ENCODE measurements around the gene GOLT1B. TPM values are rescaled to one million over a fixed set of nuclear protein-coding genes. Genes with fewer than 3 reads are reported as not detected.

Gene GOLT1B
- total and polyA plus RNA-seq, 5 experiments from 2014 or later: 16.6 to 30.3 (median 19.7) TPM

DNA sequence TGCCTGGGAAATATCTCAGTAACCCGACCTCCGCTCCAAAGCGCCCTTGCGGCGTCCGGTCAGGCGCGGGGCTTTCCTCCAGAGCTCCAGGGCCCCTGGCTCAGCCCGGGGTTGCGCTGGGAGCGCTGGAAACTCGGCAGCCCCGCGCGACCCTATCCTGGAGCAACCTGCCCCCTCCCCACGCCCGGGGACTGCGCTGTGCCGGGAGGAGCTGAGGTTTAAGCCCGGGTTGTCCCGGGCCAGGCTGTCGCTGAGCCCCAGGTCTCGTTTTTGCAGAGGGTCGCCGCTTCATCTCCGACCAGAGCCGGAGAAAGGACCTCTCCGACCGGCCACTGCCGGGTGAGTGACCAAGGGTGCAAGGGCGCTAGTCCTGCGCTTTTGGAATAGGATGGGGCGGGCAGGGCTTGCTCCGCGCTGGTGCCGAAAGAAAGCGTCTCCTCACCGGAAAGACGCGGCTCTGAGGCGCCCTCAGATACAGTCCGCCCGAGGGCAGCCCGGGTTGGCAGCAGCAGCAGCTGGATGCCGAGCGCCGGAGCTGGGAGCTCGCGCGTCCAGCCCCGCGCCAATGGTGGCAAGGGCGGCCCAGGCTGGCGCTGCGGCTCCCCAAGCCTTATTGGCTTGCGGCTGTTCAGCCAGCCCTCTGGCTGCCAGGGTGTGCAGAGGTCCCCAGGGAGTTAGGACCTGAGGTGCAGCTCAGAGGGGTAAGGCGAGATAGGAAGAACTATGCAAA is 26.0 kb downstream of the GOLT1B start:
- Mint-ChIP-seq H3K27me3 (peaks cover 19 to 44% (median 33%) of the 10 kb centered on the region in 5 donors), H3K27ac (no peak overlapping the region), H3K4me1 (peaks cover 2 to 11% (median 9%) of the 10 kb centered on the region in 4 donors), H3K36me3 (peaks cover 0 to 7% (median 5%) of the 10 kb centered on the region in 3 donors), H3K9me3 (peaks cover 0 to 12% (median 4%) of the 10 kb centered on the region in 9 donors), H3K4me3 (peak overlapping the region; percentile 60 to 89 (median 80))
- DNase-seq (peak; percentile 12 to 70 (median 50)), ATAC-seq (peak; percentile 97)
- POLR2A ChIA-PET: interaction anchor here (1.0 to 2.9 kb wide), 2 partner anchors 26 to 90 kb away, joined by 3 to 8 read pairs; partner anchors contain the start of genes GOLT1B, PYROXD1 and RECQL

DNA sequence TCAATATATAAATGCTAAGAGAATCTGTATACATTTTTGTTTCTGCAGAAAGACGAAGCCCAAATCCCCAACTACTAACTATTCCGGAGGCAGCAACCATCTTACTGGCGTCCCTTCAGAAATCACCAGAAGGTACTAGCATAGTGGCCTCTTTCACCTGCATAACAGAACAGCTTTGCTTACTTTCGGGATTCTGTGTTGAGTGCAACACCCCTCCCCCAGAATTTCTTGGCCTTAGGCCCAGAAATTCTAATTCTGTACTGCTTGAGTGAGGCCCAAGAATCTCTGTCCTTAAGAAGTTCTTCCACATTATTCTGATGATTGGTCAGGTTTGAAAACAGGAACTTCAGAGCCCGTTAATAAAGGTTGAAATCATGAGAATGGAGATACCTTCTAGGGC is 27.4 kb downstream of the GOLT1B start:
- no peak for DNase-seq
- peaks cover 19 to 50% (median 33%) of the 10 kb centered on the region in 5 donors for H3K27me3 Mint-ChIP-seq
- peak overlapping the region in 5 of 10 donors; percentile 54 to 83 (median 75) for H3K4me3 Mint-ChIP-seq
- ATAC-seq: no peak
- peaks cover 2 to 11% (median 9%) of the 10 kb centered on the region in 4 donors for H3K4me1 Mint-ChIP-seq
- no peak overlapping the region for H3K27ac Mint-ChIP-seq
- POLR2A ChIA-PET: interaction anchor here (2.9 kb wide), 1 partner anchor 27 kb away, joined by 8 read pairs; the partner anchor contains the start of genes GOLT1B and RECQL
- H3K36me3 Mint-ChIP-seq: peaks cover 0 to 7% (median 5%) of the 10 kb centered on the region in 3 donors
- peaks cover 0 to 12% (median 4%) of the 10 kb centered on the region in 9 donors for H3K9me3 Mint-ChIP-seq

DNA sequence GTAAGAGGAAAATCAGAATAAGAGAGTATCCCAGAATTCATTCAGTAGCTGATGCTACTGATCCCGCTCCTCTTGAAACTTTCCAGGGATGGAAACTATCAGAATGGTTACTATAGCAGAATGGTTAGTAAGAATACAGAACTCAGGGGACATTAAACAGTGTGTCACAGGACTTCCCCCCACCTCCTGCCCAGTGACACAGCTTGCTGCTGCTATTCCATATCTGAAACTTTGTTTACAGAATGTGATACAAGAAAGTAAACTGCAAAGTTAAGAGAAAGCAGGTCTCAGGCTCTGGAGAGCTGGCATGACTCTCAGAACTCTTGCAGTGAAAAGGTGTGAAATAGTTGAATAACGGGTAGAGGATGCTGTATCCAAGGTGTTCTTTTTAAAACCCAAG is 27.9 kb downstream of the GOLT1B start:
- Mint-ChIP-seq H3K27me3 (peaks cover 19 to 55% (median 33%) of the 10 kb centered on the region in 5 donors), H3K9me3 (peaks cover 0 to 9% (median 2%) of the 10 kb centered on the region in 9 donors)
- POLR2A ChIA-PET: interaction anchor here (2.9 kb wide), 1 partner anchor 28 kb away, joined by 8 read pairs; the partner anchor contains the start of genes GOLT1B and RECQL

DNA sequence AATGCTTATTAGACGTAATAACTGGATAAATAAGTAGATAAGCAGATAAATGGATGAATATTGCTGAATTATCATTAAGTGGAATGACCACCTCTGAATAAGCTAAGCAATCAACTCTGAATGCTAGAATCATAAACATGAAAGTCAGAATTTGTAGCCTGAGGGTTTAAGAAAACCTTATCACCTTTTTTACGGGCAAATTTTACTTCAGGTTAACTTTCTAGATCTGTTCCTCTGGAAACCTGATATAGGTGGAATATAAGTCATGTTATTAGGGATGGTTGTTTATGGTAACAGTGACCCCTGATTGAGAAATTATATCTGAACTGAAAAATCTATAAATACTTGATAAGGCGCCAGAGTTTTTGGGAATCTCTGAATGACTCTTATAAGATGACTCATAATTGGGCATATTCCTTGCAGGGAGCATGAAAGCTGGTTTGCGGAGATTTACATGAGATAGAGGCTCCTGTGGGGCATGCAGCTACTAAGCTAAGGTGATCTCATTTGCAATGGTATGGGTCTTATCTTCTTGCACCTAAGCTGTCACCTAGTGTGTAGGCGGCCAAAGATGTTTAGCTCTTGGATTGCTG is 36.6 kb downstream of the GOLT1B start:
- no peak for DNase-seq
- H3K27ac Mint-ChIP-seq: no peak overlapping the region
- H3K9me3 Mint-ChIP-seq: no peaks in the 10 kb centered on the region
- H3K27me3 Mint-ChIP-seq: peaks cover 0 to 13% (median 1%) of the 10 kb centered on the region in 5 donors
- POLR2A ChIA-PET: no interaction called here
- peaks cover 0 to 2% (median 0%) of the 10 kb centered on the region in 3 donors for H3K36me3 Mint-ChIP-seq
- no peaks in the 10 kb centered on the region for H3K4me1 Mint-ChIP-seq
- no peak for ATAC-seq
- H3K4me3 Mint-ChIP-seq: no peak overlapping the region

More for the DNA sequence above, 27.9 kb downstream of the GOLT1B start:
- Mint-ChIP-seq H3K4me1 (peaks cover 2 to 11% (median 9%) of the 10 kb centered on the region in 4 donors), H3K27ac (no peak overlapping the region), H3K4me3 (no peak overlapping the region), H3K36me3 (peaks cover 0 to 7% (median 5%) of the 10 kb centered on the region in 3 donors)
- DNase-seq (no peak), ATAC-seq (no peak)

DNA sequence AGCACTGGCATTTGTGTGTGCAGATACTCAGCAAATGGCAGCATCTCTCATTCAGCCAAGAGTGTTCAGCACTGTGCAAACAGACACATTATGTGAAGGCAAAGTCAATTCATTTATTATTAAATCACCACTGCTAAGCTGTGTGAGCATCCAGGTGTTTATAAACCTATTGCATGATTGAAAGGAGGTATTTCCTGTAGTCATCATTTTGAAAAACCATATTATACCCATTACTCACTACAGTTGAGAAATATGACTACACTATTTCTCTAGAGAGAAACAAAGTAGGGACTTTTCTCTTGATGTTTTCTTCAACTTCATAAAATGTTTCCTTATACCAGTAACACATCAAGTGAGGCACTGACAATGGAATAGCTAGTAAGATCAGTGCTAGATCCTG is 38.2 kb downstream of the GOLT1B start:
- Mint-ChIP-seq H3K27ac (no peak overlapping the region), H3K27me3 (peaks cover 0 to 16% (median 1%) of the 10 kb centered on the region in 5 donors), H3K4me1 (peaks cover 0 to 2% (median 0%) of the 10 kb centered on the region in 4 donors), H3K4me3 (no peak overlapping the region), H3K36me3 (peaks cover 0 to under 1% (median 0%) of the 10 kb centered on the region in 3 donors), H3K9me3 (no peaks in the 10 kb centered on the region)
- ATAC-seq (no peak), DNase-seq (no peak)
- POLR2A ChIA-PET: no interaction called here

DNA sequence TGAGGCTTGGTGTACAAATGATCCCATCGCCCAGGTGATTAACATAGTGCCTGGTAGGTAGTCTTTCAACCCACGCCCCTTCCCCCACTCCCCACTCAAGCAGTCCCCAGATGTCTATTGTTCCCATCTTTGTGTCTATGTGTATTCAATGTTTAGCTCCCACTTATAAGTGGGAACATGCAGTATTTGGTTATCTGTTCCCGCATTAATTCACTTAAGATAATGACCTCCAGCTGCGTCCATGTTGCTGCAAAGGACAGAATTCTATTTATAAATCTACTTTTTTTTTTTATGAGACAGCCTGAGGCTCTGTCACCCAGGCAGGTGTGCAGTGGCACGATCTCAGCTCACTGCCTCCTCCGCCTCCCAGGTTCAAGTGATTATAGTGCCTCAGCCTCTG is 40.2 kb downstream of the GOLT1B start:
- Mint-ChIP-seq H3K4me3 (no peak overlapping the region), H3K27me3 (peaks cover 0 to 16% (median 1%) of the 10 kb centered on the region in 5 donors), H3K9me3 (no peaks in the 10 kb centered on the region), H3K4me1 (peaks cover 0 to 2% (median 0%) of the 10 kb centered on the region in 4 donors), H3K27ac (no peak overlapping the region), H3K36me3 (no peaks in the 10 kb centered on the region)
- POLR2A ChIA-PET: no interaction called here
- DNase-seq (no peak), ATAC-seq (no peak)

DNA sequence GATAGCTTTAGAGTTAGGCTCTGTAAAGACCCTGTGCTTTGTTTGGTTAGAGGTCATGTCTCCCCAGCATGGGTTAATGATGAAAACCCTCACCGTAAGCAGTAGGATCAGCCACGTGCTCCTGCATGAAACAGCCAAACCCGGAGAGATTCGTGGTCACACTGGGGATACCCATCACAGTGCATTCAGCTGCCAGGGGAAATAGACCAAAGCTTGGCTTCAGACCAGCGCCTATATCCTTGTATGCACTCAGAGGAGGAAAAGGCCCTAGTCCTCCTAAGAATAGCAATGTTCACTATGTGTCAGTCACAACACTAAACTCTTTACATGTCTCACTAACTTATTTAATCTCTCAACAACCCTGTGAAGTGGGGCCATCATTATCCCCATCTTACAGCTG is 40.8 kb downstream of the GOLT1B start:
- ATAC-seq (no peak), DNase-seq (no peak)
- Mint-ChIP-seq H3K9me3 (no peaks in the 10 kb centered on the region), H3K36me3 (no peaks in the 10 kb centered on the region), H3K4me3 (no peak overlapping the region), H3K27me3 (peaks cover 0 to 16% (median 1%) of the 10 kb centered on the region in 5 donors), H3K27ac (no peak overlapping the region), H3K4me1 (peaks cover 0 to 2% (median 0%) of the 10 kb centered on the region in 4 donors)
- POLR2A ChIA-PET: no interaction called here

DNA sequence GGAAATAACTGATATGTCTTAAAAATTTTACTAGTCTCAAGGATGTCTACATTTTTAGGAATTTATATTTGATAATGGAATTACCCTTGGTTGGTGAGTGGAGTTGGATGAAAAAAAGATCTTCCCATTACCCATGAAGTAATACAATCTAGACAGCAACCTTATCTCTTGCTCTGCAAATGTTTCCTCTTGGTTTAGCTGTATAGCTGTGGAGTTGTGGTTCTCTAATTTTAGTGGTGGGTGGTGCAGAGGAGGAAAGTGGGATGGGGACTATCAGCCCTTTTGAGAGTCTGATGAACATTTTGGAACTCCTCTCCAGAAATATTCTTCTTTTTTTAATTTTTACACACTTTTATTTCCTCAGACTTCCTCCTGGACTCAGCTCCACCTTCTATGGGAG is 41.6 kb downstream of the GOLT1B start:
- Mint-ChIP-seq H3K4me1 (peaks cover 0 to 2% (median 0%) of the 10 kb centered on the region in 4 donors), H3K27me3 (peaks cover 0 to 16% (median 1%) of the 10 kb centered on the region in 5 donors), H3K4me3 (no peak overlapping the region), H3K9me3 (no peaks in the 10 kb centered on the region), H3K36me3 (no peaks in the 10 kb centered on the region), H3K27ac (peak overlapping the region in 2 of 10 donors; percentile 5 to 22)
- POLR2A ChIA-PET: no interaction called here
- ATAC-seq (no peak), DNase-seq (no peak)

DNA sequence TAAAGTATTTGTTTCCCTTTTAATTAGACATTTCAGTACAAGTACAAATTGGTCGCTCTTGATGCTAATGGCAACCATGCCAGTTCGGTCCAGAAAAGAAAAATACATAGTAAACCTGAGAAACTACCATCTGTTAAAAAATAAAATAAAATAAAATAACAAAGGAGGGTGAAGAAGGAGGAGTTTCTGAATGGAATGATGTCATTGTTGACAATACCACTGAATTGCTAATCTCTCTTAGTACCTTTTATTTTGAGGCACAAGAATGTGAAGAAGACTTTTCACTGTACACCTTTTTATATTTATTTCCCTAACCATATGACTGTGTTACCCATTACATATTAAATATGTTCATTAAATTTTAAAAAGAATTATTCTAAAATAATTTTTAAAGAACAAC is 44.0 kb downstream of the GOLT1B start:
- Mint-ChIP-seq H3K27ac (no peak overlapping the region), H3K9me3 (no peaks in the 10 kb centered on the region), H3K4me1 (peaks cover 0 to 2% (median 0%) of the 10 kb centered on the region in 4 donors), H3K4me3 (no peak overlapping the region), H3K36me3 (no peaks in the 10 kb centered on the region), H3K27me3 (peaks cover 0 to 16% (median 1%) of the 10 kb centered on the region in 5 donors)
- ATAC-seq: no peak
- DNase-seq: no peak
- POLR2A ChIA-PET: no interaction called here

DNA sequence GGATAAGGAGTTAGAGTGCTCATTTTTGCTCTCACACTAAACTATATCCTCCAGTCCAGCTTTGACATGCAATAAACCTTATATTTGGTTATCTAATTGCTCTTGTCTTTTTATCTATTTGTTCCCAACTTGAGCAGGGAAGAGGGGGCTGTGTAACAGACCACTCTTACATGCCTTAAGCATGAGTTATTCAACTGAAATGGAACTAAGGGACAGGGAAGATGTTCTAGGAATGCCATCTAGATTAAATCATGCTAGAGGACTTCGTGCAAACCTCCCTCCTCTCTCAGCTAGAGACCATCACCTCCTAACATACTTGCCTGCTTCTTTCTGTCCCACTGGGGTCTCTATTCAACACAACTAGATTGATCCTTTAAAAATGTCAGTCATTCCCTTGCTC is 45.1 kb downstream of the GOLT1B start:
- POLR2A ChIA-PET: no interaction called here
- Mint-ChIP-seq H3K36me3 (no peaks in the 10 kb centered on the region), H3K9me3 (no peaks in the 10 kb centered on the region), H3K4me1 (peaks cover 0 to 2% (median 0%) of the 10 kb centered on the region in 4 donors), H3K27ac (no peak overlapping the region), H3K27me3 (peaks cover 0 to 16% (median 1%) of the 10 kb centered on the region in 5 donors), H3K4me3 (no peak overlapping the region)
- ATAC-seq (no peak), DNase-seq (no peak)

DNA sequence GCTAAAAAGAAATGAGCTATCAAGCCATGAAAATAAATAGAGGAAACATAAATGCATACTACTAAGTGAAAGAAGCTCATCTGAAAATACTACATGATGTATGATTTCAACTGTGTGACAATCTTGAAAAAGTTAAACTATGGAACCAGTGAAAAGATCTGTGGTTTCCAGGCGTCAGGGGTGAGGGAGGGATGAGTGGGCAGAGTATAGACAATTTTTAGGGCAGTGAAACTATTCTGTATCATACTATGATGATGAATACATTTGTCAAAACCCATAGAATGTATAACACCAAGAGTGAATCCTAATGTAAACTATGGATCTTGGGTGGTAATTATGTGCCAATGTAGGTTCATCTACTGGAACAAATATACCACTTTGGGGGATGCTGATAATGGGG is 45.8 kb downstream of the GOLT1B start:
- no peaks in the 10 kb centered on the region for H3K36me3 Mint-ChIP-seq
- POLR2A ChIA-PET: no interaction called here

DNA sequence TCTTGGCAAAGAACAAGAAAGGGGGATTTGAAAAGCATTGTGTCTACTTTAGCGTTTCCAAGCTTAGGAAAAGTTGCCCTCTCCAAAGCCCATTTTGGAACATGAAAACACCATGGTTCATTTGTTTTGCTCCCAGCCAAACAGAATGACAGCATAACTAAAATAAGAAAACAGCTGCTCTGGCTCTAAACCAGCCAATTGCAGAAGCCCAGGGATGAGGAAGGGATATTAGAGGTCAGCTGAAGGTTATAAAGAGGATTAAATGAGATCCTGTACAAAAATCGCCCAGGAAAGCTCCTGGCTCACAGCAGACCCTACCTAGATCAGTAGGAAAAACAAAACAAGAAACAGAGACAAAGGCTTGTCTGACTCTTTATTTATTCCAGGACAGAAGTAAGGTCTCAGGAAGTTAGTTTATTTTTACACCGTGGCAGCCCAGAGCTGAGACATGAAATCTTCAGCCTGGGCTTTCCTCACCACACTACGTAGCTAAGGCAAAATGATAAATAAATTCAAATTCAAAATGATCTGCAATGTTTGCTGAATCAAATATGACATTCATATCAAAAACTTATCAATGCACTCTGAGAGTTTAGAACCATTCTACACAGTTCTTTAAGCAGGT is 50.4 kb downstream of the GOLT1B start:
- Mint-ChIP-seq H3K36me3 (peaks cover 0 to 4% (median 3%) of the 10 kb centered on the region in 3 donors), H3K4me3 (no peak overlapping the region), H3K27ac (no peak overlapping the region), H3K27me3 (no peaks in the 10 kb centered on the region), H3K4me1 (no peaks in the 10 kb centered on the region), H3K9me3 (peaks cover 0 to 4% (median 0%) of the 10 kb centered on the region in 9 donors)
- no peak for ATAC-seq
- no peak for DNase-seq
- POLR2A ChIA-PET: interaction anchor here (0.6 kb wide), 1 partner anchor 15 kb away, joined by 3 read pairs; no protein-coding TSS in a partner anchor

More for the DNA sequence above, 45.8 kb downstream of the GOLT1B start:
- ATAC-seq (no peak), DNase-seq (no peak)
- peaks cover 0 to 16% (median 0%) of the 10 kb centered on the region in 5 donors for H3K27me3 Mint-ChIP-seq
- no peaks in the 10 kb centered on the region for H3K9me3 Mint-ChIP-seq
- peaks cover 0 to 2% (median 0%) of the 10 kb centered on the region in 4 donors for H3K4me1 Mint-ChIP-seq
- H3K27ac Mint-ChIP-seq: no peak overlapping the region
- no peak overlapping the region for H3K4me3 Mint-ChIP-seq

Data from naive thymus-derived CD8-positive, alpha-beta T cell (primary cell).